B cell (primary cell): Measurements from ENCODE around the gene ELOVL6. TPM values are rescaled to one million over a fixed set of nuclear protein-coding genes. Genes with fewer than 3 reads are reported as not detected.

Source experiments
- ATAC-seq: fragments of 200-7000 bp; cut with Tn5 transposase; one replicate; pipeline ENCODE4 v1.10.0; 2021; ENCODE audit warnings: low read depth, mild to moderate bottlenecking, moderate number of reproducible peaks, moderate library complexity
- CTCF ChIA-PET: fragments of 350-600 bp; sonication (Branson Sonifier 250); formaldehyde crosslinking; loops from one replicate; lab custom pipeline; 2021; ENCODE audit warnings: antibody characterized with exemption, inconsistent platforms; lab: Charles Lee
- POLR2A ChIA-PET: fragments of 350-600 bp; sonication (Branson Sonifier 250); formaldehyde crosslinking; loops from one replicate; lab custom pipeline; 2021; ENCODE audit warnings: antibody characterized with exemption; lab: Charles Lee
- DNase-seq: peaks from one replicate; pipeline ENCODE4 v3.0.0; 2013
- H2AFZ ChIP-seq: 2 replicates; pipeline ENCODE4 v1.6.1; 2012; ENCODE audit warnings: mild to moderate bottlenecking, low read depth, low read length; ENCODE audit not compliant: insufficient read depth, poor library complexity, severe bottlenecking
- H3K27ac ChIP-seq, 2 donors: 1 replicate in 1 of 2; 2 replicates in 1 of 2; pipeline ENCODE4 v1.5.1; 2012 to 2013; ENCODE audit warnings: low read length in 2 of 2, mild to moderate bottlenecking in 2 of 2, moderate library complexity in 1 of 2
- H3K27me3 ChIP-seq, 4 experiments: fragments of 200-600 bp in 1 of 4; sonication (generic) in 1 of 4; replicated peaks in 1 of 4; 1 replicate in 2 of 4; 2 replicates in 2 of 4; pipeline versions ENCODE4 v1.6.1 to v1.7.0; 2013 to 2016; ENCODE audit warnings: low read length in 3 of 4, mild to moderate bottlenecking in 2 of 4, mixed read lengths in 1 of 4, moderate library complexity in 1 of 4; ENCODE audit not compliant: insufficient read depth in 4 of 4, control insufficient read depth in 3 of 4; ENCODE audit errors: control extremely low read depth in 1 of 4
- H3K36me3 ChIP-seq, 2 experiments: replicated peaks in 1 of 2; 1 replicate in 1 of 2; 2 replicates in 1 of 2; pipeline versions ENCODE4 v1.6.1 to v1.7.1; 2013; ENCODE audit warnings: low read length in 1 of 2; ENCODE audit not compliant: insufficient read depth in 2 of 2, control insufficient read depth in 1 of 2; ENCODE audit errors: control extremely low read depth in 1 of 2, extremely low read depth in 1 of 2
- H3K4me1 ChIP-seq, 2 donors: fragments of 200-600 bp in 1 of 2; sonication (generic) in 1 of 2; 1 replicate in 1 of 2; 2 replicates in 1 of 2; pipeline versions ENCODE4 v1.5.1 to v1.6.1; 2013 to 2017; ENCODE audit warnings: low read length in 2 of 2; ENCODE audit not compliant: control insufficient read depth in 2 of 2, insufficient read depth in 2 of 2
- H3K4me2 ChIP-seq: replicated peaks from 2 replicates; pipeline ENCODE3; 2012; ENCODE audit warnings: mild to moderate bottlenecking, low read depth, low read length; ENCODE audit not compliant: poor library complexity, severe bottlenecking
- H3K4me3 ChIP-seq, 5 experiments: fragments of 200-600 bp in 1 of 5; sonication (generic) in 1 of 5; 1 replicate in 3 of 5; 2 replicates in 2 of 5; pipeline versions ENCODE4 v1.5.1 to v1.7.0; 2011 to 2016; ENCODE audit warnings: low read length in 4 of 5, mild to moderate bottlenecking in 4 of 5, low read depth in 2 of 5, control low read depth in 1 of 5, moderate library complexity in 1 of 5; ENCODE audit not compliant: insufficient read depth in 1 of 5; ENCODE audit errors: control extremely low read depth in 1 of 5, extremely low read depth in 1 of 5
- H3K79me2 ChIP-seq: fragments of 200-600 bp; sonication (generic); one replicate; pipeline ENCODE4 v1.6.0; 2016; ENCODE audit warnings: low read length; ENCODE audit not compliant: control insufficient read depth, insufficient read depth
- H3K9ac ChIP-seq: fragments of 200-600 bp; sonication (generic); 2 replicates; pipeline ENCODE4 v1.6.1; 2017; ENCODE audit warnings: mild to moderate bottlenecking, low read length, moderate library complexity
- H3K9me3 ChIP-seq, 3 donors: one replicate each; pipeline versions ENCODE4 v1.6.1 to v1.7.1; 2013; ENCODE audit warnings: low read length in 2 of 3; ENCODE audit not compliant: control insufficient read depth in 2 of 3, insufficient read depth in 1 of 3; ENCODE audit errors: control extremely low read depth in 1 of 3
- H4K20me1 ChIP-seq: 2 replicates; pipeline ENCODE4 v1.6.0; 2012; ENCODE audit warnings: mild to moderate bottlenecking, low read length; ENCODE audit not compliant: insufficient read depth, control insufficient read depth, poor library complexity, severe bottlenecking
- H3K27ac Mint-ChIP-seq: one replicate; pipeline ENCODE4 v1.8.0; 2021; ENCODE audit warnings: mixed read lengths
- H3K27me3 Mint-ChIP-seq: one replicate; pipeline ENCODE4 v1.8.0; 2021; ENCODE audit warnings: mixed read lengths
- H3K4me1 Mint-ChIP-seq: one replicate; pipeline ENCODE4 v1.8.0; 2021; ENCODE audit warnings: mixed read lengths
- H3K4me3 Mint-ChIP-seq: one replicate; pipeline ENCODE4 v1.8.0; 2021; ENCODE audit warnings: mixed read lengths
- H3K9me3 Mint-ChIP-seq: one replicate; pipeline ENCODE4 v1.8.0; 2022; ENCODE audit warnings: mixed read lengths; ENCODE audit not compliant: insufficient read depth
- CTCF ChIP-seq: fragments of 200-600 bp; IDR thresholded peaks from one replicate; pipeline ENCODE4 v1.8.0; 2022; ENCODE audit warnings: antibody characterized with exemption, mild to moderate bottlenecking
- EZH2 ChIP-seq: IDR thresholded peaks from 2 replicates; pipeline ENCODE4 v1.6.1; 2012; ENCODE audit warnings: borderline replicate concordance, low read depth, mild to moderate bottlenecking, moderate library complexity, low read length; ENCODE audit not compliant: insufficient read depth, poor library complexity, severe bottlenecking
- WGBS: methylation state at CpG from one replicate; pipeline ENCODE4 v1.1.5; 2013; ENCODE audit warnings: missing lambda C conversion rate; ENCODE audit not compliant: insufficient coverage; 5-methylcytosine and 5-hydroxymethylcytosine counted together
- intact Hi-C: fragments of 100-400 bp; cut with micrococcal nuclease; formaldehyde crosslinking; loops from one replicate; pipeline ENCODE4 v1.10.0; 2022
- polyA plus RNA-seq: library from polyadenylated mRNA; depleted of rRNA; stranded (reverse); fragments of >200 nt; gene quantifications from 2 replicates; pipeline ENCODE4 v1.2.3, GENCODE V29; 2012
- total RNA-seq, 2 donors: library from RNA; stranded (reverse); fragments of 120-200 nt in 1 of 2; gene quantifications; 1 replicate in 1 of 2; 2 replicates in 1 of 2; pipeline versions ENCODE4 v1.2.3 to v1.2.4, GENCODE V29; 2013 to 2022

ELOVL6 gene
- total and polyA plus RNA-seq, 2 donors (not counting 1 experiment from before 2014, with no cell fraction given) = 0.10 to 0.22 TPM

DNA sequence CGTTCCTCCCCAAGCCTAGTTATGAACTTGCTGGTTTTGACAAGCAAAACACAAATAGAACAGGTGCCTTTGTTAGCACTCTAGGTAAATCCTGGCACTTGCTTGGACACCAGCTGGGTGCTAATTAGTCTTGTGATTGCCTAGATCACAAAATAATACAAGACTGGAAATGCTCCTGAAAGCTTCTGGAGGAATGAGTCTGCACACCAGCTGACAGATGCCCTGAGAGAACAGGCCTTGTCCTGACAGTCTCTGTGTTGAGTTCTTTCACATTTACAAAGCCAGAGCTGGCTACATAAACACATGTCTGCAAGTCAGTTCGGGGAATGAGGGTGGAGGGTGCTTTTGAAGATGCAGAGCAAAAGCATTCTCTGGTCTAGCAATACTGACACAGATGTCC lies 93.8 kb downstream of the ELOVL6 start:
- Mint-ChIP-seq H3K4me3 (no peak overlapping the region), H3K9me3 (no peaks in the 10 kb centered on the region), H3K27ac (no peak overlapping the region), H3K27me3 (no peaks in the 10 kb centered on the region), H3K4me1 (peaks cover 4% of the 10 kb centered on the region)
- Histone ChIP-seq H3K27ac (no peak overlapping the region), H3K36me3 (no peaks in the 10 kb centered on the region), H3K79me2 (no peaks in the 10 kb centered on the region), H3K4me3 (no peak overlapping the region), H3K27me3 (no peaks in the 10 kb centered on the region), H3K4me1 (no peaks in the 10 kb centered on the region), H3K9ac (no peak overlapping the region), H2AFZ (no peak overlapping the region), H4K20me1 (no peaks in the 10 kb centered on the region), H3K4me2 (no peak overlapping the region), H3K9me3 (no peaks in the 10 kb centered on the region)
- DNase-seq (no peak), ATAC-seq (no peak)
- ChIA-PET CTCF (no interaction called here), POLR2A (no interaction called here)
- TF ChIP-seq EZH2 = no peak
- TF ChIP-seq CTCF = no peak
- no CpG with 5 or more reads among the region's 2 CpGs for WGBS
- intact Hi-C loops = no loop called here

GRCh38 chr4:110099638-110100037 lies 98.8 kb downstream of the ELOVL6 start:
- no peak overlapping the region for H2AFZ ChIP-seq
- no peak overlapping the region for H3K9ac ChIP-seq
- Mint-ChIP-seq H3K4me3 (no peak overlapping the region), H3K27me3 (peaks cover 4% of the 10 kb centered on the region), H3K9me3 (no peaks in the 10 kb centered on the region), H3K4me1 (no peaks in the 10 kb centered on the region), H3K27ac (no peak overlapping the region)
- H3K79me2 ChIP-seq = no peaks in the 10 kb centered on the region
- no peak overlapping the region for H3K4me2 ChIP-seq
- TF ChIP-seq CTCF = no peak
- TF ChIP-seq EZH2 = no peak
- H3K36me3 ChIP-seq = no peaks in the 10 kb centered on the region
- intact Hi-C loops = no loop called here
- no peaks in the 10 kb centered on the region for H3K27me3 ChIP-seq
- DNase-seq (no peak), ATAC-seq (no peak)
- no peaks in the 10 kb centered on the region for H3K4me1 ChIP-seq
- CTCF ChIA-PET = no interaction called here
- H4K20me1 ChIP-seq = no peaks in the 10 kb centered on the region
- no peak overlapping the region for H3K27ac ChIP-seq
- POLR2A ChIA-PET = no interaction called here
- no peak overlapping the region for H3K4me3 ChIP-seq
- no peaks in the 10 kb centered on the region for H3K9me3 ChIP-seq
